Epithelial cell of proximal tubule (primary cell): Measurements from ENCODE around the gene PRR19. TPM values are rescaled to one million over a fixed set of nuclear protein-coding genes. Genes with fewer than 3 reads are reported as not detected.

Source experiments
- DNase-seq: peaks from one replicate; pipeline ENCODE4 v3.0.0-alpha.2; 2011; ENCODE audit warnings: low read depth
- H3K4me3 ChIP-seq: 2 replicates; pipeline ENCODE4 v1.5.1; 2011; ENCODE audit warnings: low read depth, mild to moderate bottlenecking, low read length
- CTCF ChIP-seq: conservative IDR thresholded peaks from 2 replicates; pipeline ENCODE4 v1.5.1; 2012; ENCODE audit warnings: low read depth, mild to moderate bottlenecking, low read length
- total RNA-seq: library from RNA; depleted of rRNA; stranded (reverse); fragments of >200 nt; gene quantifications from 2 replicates; pipeline ENCODE4 v1.2.3, GENCODE V29; 2015

Gene PRR19
- total RNA-seq, 1 donor from 2014 or later, result 0.23 TPM

- no peak for DNase-seq
Observed at GRCh38 chr19:42285988-42286348, 16.0 kb upstream of the PRR19 start.

GRCh38 chr19:42286349-42287016, 15.4 kb upstream of the PRR19 start:
- DNase-seq, result no peak
- TF ChIP-seq CTCF, result no peak
- H3K4me3 ChIP-seq, result peak overlapping the region; percentile 76

More at GRCh38 chr19:42285988-42286348, 16.0 kb upstream of the PRR19 start:
- peak overlapping the region; percentile 76 for H3K4me3 ChIP-seq
- no peak for TF ChIP-seq CTCF

GRCh38 chr19:42287017-42287826, 14.7 kb upstream of the PRR19 start:
- no peak for DNase-seq
- H3K4me3 ChIP-seq, result no peak overlapping the region
- no peak for TF ChIP-seq CTCF

GRCh38 chr19:42287827-42288107, 14.2 kb upstream of the PRR19 start:
- no peak for DNase-seq
- TF ChIP-seq CTCF, result no peak
- H3K4me3 ChIP-seq, result no peak overlapping the region

- TF ChIP-seq CTCF, result no peak
- DNase-seq, result no peak
- H3K4me3 ChIP-seq, result no peak overlapping the region
Observed at GRCh38 chr19:42288387-42288786, 13.5 kb upstream of the PRR19 start.

GRCh38 chr19:42288881-42289555, 12.9 kb upstream of the PRR19 start:
- TF ChIP-seq CTCF, result no peak
- H3K4me3 ChIP-seq, result no peak overlapping the region
- DNase-seq, result no peak
